Measurements from ENCODE around the gene USP54. TPM values are rescaled to one million over a fixed set of nuclear protein-coding genes. Genes with fewer than 3 reads are reported as not detected.
"Not testable (repeated sequence)": the region's sequence is repeated elsewhere in the genome, so short reads cannot be mapped to it uniquely, and the experiment has no call there.

The USP54 gene
- total RNA-seq, 2 experiments from 2014 or later, result 2.7 to 3.2 TPM

DNA sequence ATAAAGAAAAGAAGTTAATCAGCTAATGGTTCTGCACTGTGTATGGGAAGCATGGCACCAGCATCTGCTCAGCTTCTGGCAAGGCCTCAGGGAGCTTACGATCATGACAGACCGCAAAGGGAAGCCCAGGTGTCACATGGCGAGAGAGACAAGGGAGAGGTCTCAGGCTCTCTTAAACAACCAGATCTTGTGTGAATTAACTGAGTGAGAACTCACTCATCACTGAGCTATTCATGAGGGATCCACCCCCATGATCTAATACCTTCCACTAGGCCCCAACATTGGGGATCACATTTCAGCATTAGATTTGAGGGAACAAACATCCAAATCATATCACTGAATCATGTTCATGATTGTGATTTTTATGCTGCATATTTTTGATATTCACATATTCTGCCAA, 5.8 kb downstream of the USP54 start:
- DNase-seq (no peak), ATAC-seq (ENCODE audit: poor library complexity) (no peak)
- H3K36me3 Mint-ChIP-seq (ENCODE audit: low read depth), result no peaks in the 10 kb centered on the region
- Histone ChIP-seq H3K27me3 (ENCODE audit: control insufficient read depth in 1 of 2, insufficient read depth in 2 of 2, low read length in 2 of 2) (no peaks in the 10 kb centered on the region), H3K27ac (ENCODE audit: low read depth in 1 of 2, low read length in 2 of 2) (no peak overlapping the region), H3K9me3 (ENCODE audit: control insufficient read depth in 1 of 2, insufficient read depth in 1 of 2, low read length in 2 of 2) (no peaks in the 10 kb centered on the region), H3K4me3 (ENCODE audit: low read length) (no peak overlapping the region), H3K36me3 (ENCODE audit: insufficient read depth, low read length) (no peaks in the 10 kb centered on the region), H3K4me1 (ENCODE audit: insufficient read depth, low read length) (no peaks in the 10 kb centered on the region)
- no peak overlapping the region for H3K4me3 Mint-ChIP-seq
- no peak overlapping the region for H3K27ac Mint-ChIP-seq
- ChIA-PET CTCF (no interaction called here), POLR2A (no interaction called here)
- H3K4me1 Mint-ChIP-seq (ENCODE audit: low read depth), result no peaks in the 10 kb centered on the region
- H3K27me3 Mint-ChIP-seq, result no peaks in the 10 kb centered on the region
- intact Hi-C loops (cut with DNase I, micrococcal nuclease), result no loop called here
- no peaks in the 10 kb centered on the region for H3K9me3 Mint-ChIP-seq
- TF ChIP-seq, protein P1, sequence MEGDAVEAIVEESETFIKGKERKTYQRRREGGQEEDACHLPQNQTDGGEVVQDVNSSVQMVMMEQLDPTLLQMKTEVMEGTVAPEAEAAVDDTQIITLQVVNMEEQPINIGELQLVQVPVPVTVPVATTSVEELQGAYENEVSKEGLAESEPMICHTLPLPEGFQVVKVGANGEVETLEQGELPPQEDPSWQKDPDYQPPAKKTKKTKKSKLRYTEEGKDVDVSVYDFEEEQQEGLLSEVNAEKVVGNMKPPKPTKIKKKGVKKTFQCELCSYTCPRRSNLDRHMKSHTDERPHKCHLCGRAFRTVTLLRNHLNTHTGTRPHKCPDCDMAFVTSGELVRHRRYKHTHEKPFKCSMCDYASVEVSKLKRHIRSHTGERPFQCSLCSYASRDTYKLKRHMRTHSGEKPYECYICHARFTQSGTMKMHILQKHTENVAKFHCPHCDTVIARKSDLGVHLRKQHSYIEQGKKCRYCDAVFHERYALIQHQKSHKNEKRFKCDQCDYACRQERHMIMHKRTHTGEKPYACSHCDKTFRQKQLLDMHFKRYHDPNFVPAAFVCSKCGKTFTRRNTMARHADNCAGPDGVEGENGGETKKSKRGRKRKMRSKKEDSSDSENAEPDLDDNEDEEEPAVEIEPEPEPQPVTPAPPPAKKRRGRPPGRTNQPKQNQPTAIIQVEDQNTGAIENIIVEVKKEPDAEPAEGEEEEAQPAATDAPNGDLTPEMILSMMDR (IDR thresholded peaks at IDR 0.05), result no peak

DNA sequence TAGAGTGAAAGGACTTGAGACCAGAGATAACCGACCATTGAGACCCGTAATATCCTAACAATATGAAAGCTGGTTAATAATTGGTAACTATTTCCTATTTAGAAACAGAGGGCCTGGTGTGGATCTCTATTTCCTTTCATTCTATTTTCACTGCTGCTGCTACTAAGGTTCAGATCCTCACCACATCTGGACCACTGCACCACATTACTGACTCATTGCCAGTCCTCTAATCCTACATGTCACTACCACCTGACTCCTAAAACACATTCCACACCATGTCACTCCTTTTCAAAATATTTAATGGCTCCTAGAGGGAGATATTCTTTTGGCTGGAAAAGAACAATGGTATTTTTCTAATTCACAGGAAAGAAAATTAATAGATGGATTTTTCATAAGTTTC, 6.4 kb downstream of the USP54 start:
- ChIA-PET CTCF (no interaction called here), POLR2A (no interaction called here)
- ATAC-seq (ENCODE audit: poor library complexity), result no peak
- Histone ChIP-seq H3K36me3 (ENCODE audit: insufficient read depth, low read length) (no peaks in the 10 kb centered on the region), H3K27ac (ENCODE audit: low read depth in 1 of 2, low read length in 2 of 2) (no peak overlapping the region), H3K27me3 (ENCODE audit: control insufficient read depth in 1 of 2, insufficient read depth in 2 of 2, low read length in 2 of 2) (no peaks in the 10 kb centered on the region), H3K4me3 (ENCODE audit: low read length) (no peak overlapping the region), H3K9me3 (ENCODE audit: control insufficient read depth in 1 of 2, insufficient read depth in 1 of 2, low read length in 2 of 2) (no peaks in the 10 kb centered on the region), H3K4me1 (ENCODE audit: insufficient read depth, low read length) (no peaks in the 10 kb centered on the region)
- no peak overlapping the region for H3K27ac Mint-ChIP-seq
- no peaks in the 10 kb centered on the region for H3K4me1 Mint-ChIP-seq (ENCODE audit: low read depth)
- H3K4me3 Mint-ChIP-seq, result no peak overlapping the region
- H3K9me3 Mint-ChIP-seq, result no peaks in the 10 kb centered on the region
- H3K27me3 Mint-ChIP-seq, result no peaks in the 10 kb centered on the region
- TF ChIP-seq, protein P1 (IDR thresholded peaks at IDR 0.05), result no peak
- intact Hi-C loops (cut with DNase I, micrococcal nuclease), result loop anchor here in 1 of 2 experiments (5.0 kb wide), 1 partner anchor 42 kb away; no protein-coding TSS in a partner anchor
- H3K36me3 Mint-ChIP-seq (ENCODE audit: low read depth), result no peaks in the 10 kb centered on the region
- no peak for DNase-seq

DNA sequence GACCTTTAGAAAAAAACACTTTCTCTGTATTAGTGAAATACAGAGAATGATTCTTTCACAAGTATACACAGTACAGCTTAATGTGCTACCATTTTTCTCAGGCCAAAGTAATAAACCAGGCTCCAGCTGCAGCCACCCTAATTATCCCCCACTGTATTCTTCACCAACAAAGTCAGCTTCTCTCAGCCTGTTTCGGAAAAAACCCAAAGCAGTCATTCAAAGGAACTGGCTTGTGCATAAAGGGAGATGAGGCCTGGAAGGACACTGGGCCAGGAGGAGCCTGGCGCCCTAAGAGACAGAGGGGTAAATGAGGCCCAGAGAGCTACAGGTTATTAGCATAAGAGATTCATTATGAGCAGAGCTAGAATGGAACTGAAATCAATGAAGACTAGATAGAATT, 9.2 kb downstream of the USP54 start:
- H3K27me3 ChIP-seq (ENCODE audit: control insufficient read depth in 1 of 2, insufficient read depth in 2 of 2, low read length in 2 of 2), result no peaks in the 10 kb centered on the region
- Mint-ChIP-seq H3K4me1 (ENCODE audit: low read depth) (no peaks in the 10 kb centered on the region), H3K9me3 (no peaks in the 10 kb centered on the region), H3K36me3 (ENCODE audit: low read depth) (no peaks in the 10 kb centered on the region), H3K27me3 (no peaks in the 10 kb centered on the region), H3K27ac (no peak overlapping the region), H3K4me3 (no peak overlapping the region)
- H3K4me3 ChIP-seq (ENCODE audit: low read length), result no peak overlapping the region
- H3K4me1 ChIP-seq (ENCODE audit: insufficient read depth, low read length), result no peaks in the 10 kb centered on the region
- ChIA-PET CTCF (no interaction called here), POLR2A (interaction anchor here (0.5 kb wide), 1 partner anchor 26 kb away, joined by 3 read pairs; no protein-coding TSS in a partner anchor)
- no peak overlapping the region for H3K27ac ChIP-seq (ENCODE audit: low read depth in 1 of 2, low read length in 2 of 2)
- H3K36me3 ChIP-seq (ENCODE audit: insufficient read depth, low read length), result no peaks in the 10 kb centered on the region
- ATAC-seq (ENCODE audit: poor library complexity) (no peak), DNase-seq (no peak)
- TF ChIP-seq, protein P1 (IDR thresholded peaks at IDR 0.05), result no peak
- intact Hi-C loops (cut with DNase I, micrococcal nuclease), result loop anchor here in 1 of 2 experiments (5.0 kb wide), 1 partner anchor 40 kb away; no protein-coding TSS in a partner anchor
- H3K9me3 ChIP-seq (ENCODE audit: control insufficient read depth in 1 of 2, insufficient read depth in 1 of 2, low read length in 2 of 2), result no peaks in the 10 kb centered on the region

DNA sequence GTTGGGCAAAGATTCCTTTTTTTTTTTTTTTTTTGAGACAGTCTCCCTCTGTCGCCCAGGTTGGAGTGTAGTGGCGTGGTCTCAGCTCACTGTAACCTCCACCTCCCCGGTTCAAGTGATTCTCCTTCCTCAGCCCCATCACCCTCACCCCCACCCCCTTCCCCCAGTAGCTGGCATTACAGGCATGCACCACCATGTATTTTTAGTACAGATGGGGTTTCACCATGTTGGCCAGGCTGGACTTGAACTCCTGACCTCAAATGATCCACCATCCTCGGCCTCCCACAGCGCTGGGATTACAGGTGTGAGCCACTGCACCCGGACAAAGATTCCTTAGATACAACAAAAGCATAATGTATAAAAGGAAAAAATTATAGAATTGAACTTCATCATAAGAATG, 12.2 kb downstream of the USP54 start:
- H3K4me1 ChIP-seq (ENCODE audit: insufficient read depth, low read length); H3K4me1 Mint-ChIP-seq (ENCODE audit: low read depth); H3K27me3 Mint-ChIP-seq; intact Hi-C loops (cut with DNase I, micrococcal nuclease); H3K27ac ChIP-seq (ENCODE audit: low read depth in 1 of 2, low read length in 2 of 2); H3K27ac Mint-ChIP-seq; DNase-seq; H3K9me3 ChIP-seq (ENCODE audit: control insufficient read depth in 1 of 2, insufficient read depth in 1 of 2, low read length in 2 of 2); POLR2A ChIA-PET; H3K9me3 Mint-ChIP-seq; CTCF ChIA-PET; H3K27me3 ChIP-seq (ENCODE audit: control insufficient read depth in 1 of 2, insufficient read depth in 2 of 2, low read length in 2 of 2); H3K36me3 ChIP-seq (ENCODE audit: insufficient read depth, low read length); H3K4me3 ChIP-seq (ENCODE audit: low read length); ATAC-seq (ENCODE audit: poor library complexity); H3K4me3 Mint-ChIP-seq; H3K36me3 Mint-ChIP-seq (ENCODE audit: low read depth): not testable (repeated sequence)
